ENCODE measurements around the gene CDC26.
"Not testable (repeated sequence)": the region's sequence is repeated elsewhere in the genome, so short reads cannot be mapped to it uniquely, and the experiment has no call there.

The CDC26 gene

GRCh38 chr9:113257863-113258262 lies 17.5 kb downstream of the CDC26 start:
- no peaks in the 10 kb centered on the region for H3K9me3 ChIP-seq (ENCODE audit: low read length)
- H3K4me3 ChIP-seq (ENCODE audit: low read depth in 1 of 2, low read length in 2 of 2): no peak overlapping the region
- H3K36me3 ChIP-seq (ENCODE audit: insufficient read depth, low read length): peaks cover 38% of the 10 kb centered on the region

GRCh38 chr9:113255438-113255837 lies 19.9 kb downstream of the CDC26 start:
- Histone ChIP-seq H3K4me1 (ENCODE audit: insufficient read depth, low read length) (no peaks in the 10 kb centered on the region), H3K4me3 (ENCODE audit: low read depth in 1 of 2, low read length in 2 of 2) (no peak overlapping the region)

More at GRCh38 chr9:113257863-113258262, 17.5 kb downstream of the CDC26 start:
- no peak overlapping the region for H3K27ac ChIP-seq (ENCODE audit: low read depth, low read length)
- H3K9ac ChIP-seq (ENCODE audit: low read length): no peak overlapping the region
- no peaks in the 10 kb centered on the region for H3K4me1 ChIP-seq (ENCODE audit: insufficient read depth, low read length)
- H3K27me3 ChIP-seq (ENCODE audit: control insufficient read depth in 1 of 2, insufficient read depth in 2 of 2, low read length in 2 of 2): no peaks in the 10 kb centered on the region

GRCh38 chr9:113254991-113255390 lies 20.4 kb downstream of the CDC26 start:
- Histone ChIP-seq H3K9me3 (ENCODE audit: low read length) (no peaks in the 10 kb centered on the region), H3K9ac (ENCODE audit: low read length) (no peak overlapping the region), H3K36me3 (ENCODE audit: insufficient read depth, low read length) (peaks cover 22% of the 10 kb centered on the region), H3K4me1 (ENCODE audit: insufficient read depth, low read length) (no peaks in the 10 kb centered on the region), H3K4me3 (ENCODE audit: low read depth in 1 of 2, low read length in 2 of 2) (no peak overlapping the region), H3K27ac (ENCODE audit: low read depth, low read length) (no peak overlapping the region), H3K27me3 (ENCODE audit: control insufficient read depth in 1 of 2, insufficient read depth in 2 of 2, low read length in 2 of 2) (no peaks in the 10 kb centered on the region)

More at GRCh38 chr9:113255438-113255837, 19.9 kb downstream of the CDC26 start:
- Histone ChIP-seq H3K9me3 (ENCODE audit: low read length) (no peaks in the 10 kb centered on the region), H3K27ac (ENCODE audit: low read depth, low read length) (no peak overlapping the region), H3K36me3 (ENCODE audit: insufficient read depth, low read length) (peaks cover 27% of the 10 kb centered on the region), H3K27me3 (ENCODE audit: control insufficient read depth in 1 of 2, insufficient read depth in 2 of 2, low read length in 2 of 2) (no peaks in the 10 kb centered on the region), H3K9ac (ENCODE audit: low read length) (no peak overlapping the region)

DNA sequence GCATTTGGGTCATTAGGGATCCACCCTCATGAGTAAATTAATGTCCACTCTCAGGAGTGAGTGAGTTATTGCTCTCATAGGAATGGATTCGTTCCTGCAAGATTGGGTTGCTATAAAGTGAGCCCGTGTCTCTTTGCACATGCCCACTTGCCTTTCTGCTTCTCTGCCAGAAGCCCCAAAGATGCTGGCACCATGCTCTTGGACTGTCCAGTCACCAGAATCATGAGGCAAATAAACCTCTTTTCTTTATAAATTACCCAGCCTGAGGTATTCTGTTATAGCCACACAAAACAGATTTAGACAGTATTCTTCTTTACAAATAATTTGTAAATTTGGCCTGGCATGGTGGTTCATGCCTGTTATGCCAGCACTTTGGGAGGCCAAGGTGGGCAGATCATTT lies 24.6 kb downstream of the CDC26 start:
- Histone ChIP-seq H3K27me3 (ENCODE audit: control insufficient read depth in 1 of 2, insufficient read depth in 2 of 2, low read length in 2 of 2) (no peaks in the 10 kb centered on the region), H3K9me3 (ENCODE audit: low read length) (no peaks in the 10 kb centered on the region), H3K4me1 (ENCODE audit: insufficient read depth, low read length) (no peaks in the 10 kb centered on the region), H3K36me3 (ENCODE audit: insufficient read depth, low read length) (peaks cover 4% of the 10 kb centered on the region), H3K9ac (ENCODE audit: low read length) (no peak overlapping the region), H3K4me3 (ENCODE audit: low read depth in 1 of 2, low read length in 2 of 2) (no peak overlapping the region), H3K27ac (ENCODE audit: low read depth, low read length) (no peak overlapping the region)

- H3K36me3 ChIP-seq (ENCODE audit: insufficient read depth, low read length); H3K9ac ChIP-seq (ENCODE audit: low read length); H3K9me3 ChIP-seq (ENCODE audit: low read length); H3K4me3 ChIP-seq (ENCODE audit: low read depth in 1 of 2, low read length in 2 of 2); H3K27me3 ChIP-seq (ENCODE audit: control insufficient read depth in 1 of 2, insufficient read depth in 2 of 2, low read length in 2 of 2); H3K4me1 ChIP-seq (ENCODE audit: insufficient read depth, low read length); H3K27ac ChIP-seq (ENCODE audit: low read depth, low read length): not testable (repeated sequence)
Measured at GRCh38 chr9:113249661-113250060, 25.7 kb downstream of the CDC26 start.

DNA sequence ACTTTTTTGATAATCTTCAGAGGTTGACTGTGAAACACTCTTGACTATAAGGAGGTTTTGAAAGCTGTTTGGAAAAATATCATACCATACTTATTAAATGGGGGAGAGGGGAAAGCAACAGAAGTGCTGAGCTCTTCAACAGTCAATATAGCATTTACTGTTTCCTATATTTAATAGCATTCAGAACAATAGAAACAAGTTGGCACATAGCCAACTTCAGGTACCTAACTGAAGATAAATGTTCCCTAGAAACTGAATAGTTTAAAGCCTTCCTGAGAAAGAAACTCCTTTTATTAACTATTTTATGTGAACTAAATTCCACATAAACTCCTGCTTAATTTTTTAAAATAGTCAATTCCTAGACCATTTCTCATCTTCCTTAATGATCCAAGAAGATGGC lies 27.7 kb downstream of the CDC26 start:
- no peaks in the 10 kb centered on the region for H3K27me3 ChIP-seq (ENCODE audit: control insufficient read depth in 1 of 2, insufficient read depth in 2 of 2, low read length in 2 of 2)
- H3K9ac ChIP-seq (ENCODE audit: low read length): no peak overlapping the region
- no peak overlapping the region for H3K27ac ChIP-seq (ENCODE audit: low read depth, low read length)
- H3K4me3 ChIP-seq (ENCODE audit: low read depth in 1 of 2, low read length in 2 of 2): no peak overlapping the region
- H3K4me1 ChIP-seq (ENCODE audit: insufficient read depth, low read length): no peaks in the 10 kb centered on the region
- H3K36me3 ChIP-seq (ENCODE audit: insufficient read depth, low read length): no peaks in the 10 kb centered on the region
- H3K9me3 ChIP-seq (ENCODE audit: low read length): no peaks in the 10 kb centered on the region

GRCh38 chr9:113246928-113247327 lies 28.4 kb downstream of the CDC26 start:
- H3K9ac ChIP-seq (ENCODE audit: low read length): no peak overlapping the region
- H3K27me3 ChIP-seq (ENCODE audit: control insufficient read depth in 1 of 2, insufficient read depth in 2 of 2, low read length in 2 of 2): no peaks in the 10 kb centered on the region

DNA sequence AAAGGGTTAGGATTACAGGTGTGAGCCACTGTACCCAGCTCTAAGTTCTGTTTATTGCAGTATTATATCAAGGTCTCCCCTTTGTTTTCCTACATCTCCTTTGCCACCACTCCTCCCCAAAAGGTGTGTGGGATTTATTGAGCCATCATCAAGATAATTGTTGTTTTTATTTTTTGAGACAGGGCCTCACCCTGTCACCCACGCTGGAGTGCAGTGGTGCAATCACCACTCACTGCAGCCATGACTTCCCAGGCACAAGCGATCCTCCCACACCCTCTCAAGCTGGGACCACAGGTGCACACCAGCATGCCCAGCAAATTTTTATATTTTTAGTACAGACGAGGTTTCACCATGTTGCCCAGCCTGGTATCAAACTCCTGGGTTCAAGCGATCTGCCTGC lies 29.5 kb downstream of the CDC26 start:
- no peaks in the 10 kb centered on the region for H3K4me1 ChIP-seq (ENCODE audit: insufficient read depth, low read length)
- H3K9ac ChIP-seq (ENCODE audit: low read length): no peak overlapping the region
- H3K27ac ChIP-seq (ENCODE audit: low read depth, low read length): no peak overlapping the region
- H3K27me3 ChIP-seq (ENCODE audit: control insufficient read depth in 1 of 2, insufficient read depth in 2 of 2, low read length in 2 of 2): no peaks in the 10 kb centered on the region
- H3K9me3 ChIP-seq (ENCODE audit: low read length): no peaks in the 10 kb centered on the region
- H3K36me3 ChIP-seq (ENCODE audit: insufficient read depth, low read length): no peaks in the 10 kb centered on the region
- H3K4me3 ChIP-seq (ENCODE audit: low read depth in 1 of 2, low read length in 2 of 2): no peak overlapping the region

More at GRCh38 chr9:113246928-113247327, 28.4 kb downstream of the CDC26 start:
- H3K4me3 ChIP-seq (ENCODE audit: low read depth in 1 of 2, low read length in 2 of 2): no peak overlapping the region
- H3K4me1 ChIP-seq (ENCODE audit: insufficient read depth, low read length): no peaks in the 10 kb centered on the region
- no peak overlapping the region for H3K27ac ChIP-seq (ENCODE audit: low read depth, low read length)
- H3K36me3 ChIP-seq (ENCODE audit: insufficient read depth, low read length): no peaks in the 10 kb centered on the region
- no peaks in the 10 kb centered on the region for H3K9me3 ChIP-seq (ENCODE audit: low read length)

- no peaks in the 10 kb centered on the region for H3K4me1 ChIP-seq (ENCODE audit: insufficient read depth, low read length)
- no peak overlapping the region for H3K9ac ChIP-seq (ENCODE audit: low read length)
- H3K36me3 ChIP-seq (ENCODE audit: insufficient read depth, low read length): no peaks in the 10 kb centered on the region
- H3K27ac ChIP-seq (ENCODE audit: low read depth, low read length): no peak overlapping the region
- no peaks in the 10 kb centered on the region for H3K9me3 ChIP-seq (ENCODE audit: low read length)
- H3K27me3 ChIP-seq (ENCODE audit: control insufficient read depth in 1 of 2, insufficient read depth in 2 of 2, low read length in 2 of 2): no peaks in the 10 kb centered on the region
- no peak overlapping the region for H3K4me3 ChIP-seq (ENCODE audit: low read depth in 1 of 2, low read length in 2 of 2)
Measured at GRCh38 chr9:113244556-113244955, 30.8 kb downstream of the CDC26 start.

- Histone ChIP-seq H3K27ac (ENCODE audit: low read depth, low read length) (no peak overlapping the region), H3K4me1 (ENCODE audit: insufficient read depth, low read length) (no peaks in the 10 kb centered on the region), H3K9me3 (ENCODE audit: low read length) (no peaks in the 10 kb centered on the region), H3K27me3 (ENCODE audit: control insufficient read depth in 1 of 2, insufficient read depth in 2 of 2, low read length in 2 of 2) (no peaks in the 10 kb centered on the region), H3K4me3 (ENCODE audit: low read depth in 1 of 2, low read length in 2 of 2) (no peak overlapping the region), H3K9ac (ENCODE audit: low read length) (no peak overlapping the region), H3K36me3 (ENCODE audit: insufficient read depth, low read length) (no peaks in the 10 kb centered on the region)
Measured at GRCh38 chr9:113241161-113241560, 34.2 kb downstream of the CDC26 start.

- Histone ChIP-seq H3K4me1 (ENCODE audit: insufficient read depth, low read length) (no peaks in the 10 kb centered on the region), H3K27me3 (ENCODE audit: control insufficient read depth in 1 of 2, insufficient read depth in 2 of 2, low read length in 2 of 2) (no peaks in the 10 kb centered on the region), H3K4me3 (ENCODE audit: low read depth in 1 of 2, low read length in 2 of 2) (no peak overlapping the region), H3K36me3 (ENCODE audit: insufficient read depth, low read length) (no peaks in the 10 kb centered on the region), H3K27ac (ENCODE audit: low read depth, low read length) (no peak overlapping the region), H3K9me3 (ENCODE audit: low read length) (no peaks in the 10 kb centered on the region), H3K9ac (ENCODE audit: low read length) (no peak overlapping the region)
Measured at GRCh38 chr9:113238859-113239232, 36.5 kb downstream of the CDC26 start.

- Histone ChIP-seq H3K27me3 (ENCODE audit: control insufficient read depth in 1 of 2, insufficient read depth in 2 of 2, low read length in 2 of 2) (no peaks in the 10 kb centered on the region), H3K4me1 (ENCODE audit: insufficient read depth, low read length) (no peaks in the 10 kb centered on the region), H3K4me3 (ENCODE audit: low read depth in 1 of 2, low read length in 2 of 2) (no peak overlapping the region), H3K36me3 (ENCODE audit: insufficient read depth, low read length) (no peaks in the 10 kb centered on the region), H3K27ac (ENCODE audit: low read depth, low read length) (no peak overlapping the region), H3K9ac (ENCODE audit: low read length) (no peak overlapping the region), H3K9me3 (ENCODE audit: low read length) (no peaks in the 10 kb centered on the region)
Measured at GRCh38 chr9:113238202-113238858, 37.0 kb downstream of the CDC26 start.

All from muscle layer of colon (tissue), 2 donors.